ENCODE results near the gene CCDC124.

DNA sequence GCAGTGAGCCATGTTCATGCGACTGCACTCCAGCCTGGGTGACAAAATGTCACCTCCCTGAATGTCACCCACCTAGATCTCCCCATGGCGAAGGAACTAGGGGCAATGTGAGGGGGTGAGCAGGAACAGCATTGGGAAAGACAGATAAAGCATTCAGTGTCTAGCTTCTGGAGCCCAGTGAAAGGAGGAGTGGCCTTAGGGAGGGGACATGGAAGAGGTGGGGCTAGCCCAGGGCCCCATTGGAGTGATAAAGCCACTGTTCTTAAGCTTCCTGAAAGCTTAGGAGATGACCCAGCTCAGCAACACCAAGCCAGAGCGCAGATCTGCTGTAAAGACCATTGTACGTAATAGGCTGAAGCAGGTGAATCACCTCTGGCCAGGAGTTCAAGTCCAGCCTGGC lies 21.1 kb downstream of the CCDC124 start:
- TF ChIP-seq, protein P1, sequence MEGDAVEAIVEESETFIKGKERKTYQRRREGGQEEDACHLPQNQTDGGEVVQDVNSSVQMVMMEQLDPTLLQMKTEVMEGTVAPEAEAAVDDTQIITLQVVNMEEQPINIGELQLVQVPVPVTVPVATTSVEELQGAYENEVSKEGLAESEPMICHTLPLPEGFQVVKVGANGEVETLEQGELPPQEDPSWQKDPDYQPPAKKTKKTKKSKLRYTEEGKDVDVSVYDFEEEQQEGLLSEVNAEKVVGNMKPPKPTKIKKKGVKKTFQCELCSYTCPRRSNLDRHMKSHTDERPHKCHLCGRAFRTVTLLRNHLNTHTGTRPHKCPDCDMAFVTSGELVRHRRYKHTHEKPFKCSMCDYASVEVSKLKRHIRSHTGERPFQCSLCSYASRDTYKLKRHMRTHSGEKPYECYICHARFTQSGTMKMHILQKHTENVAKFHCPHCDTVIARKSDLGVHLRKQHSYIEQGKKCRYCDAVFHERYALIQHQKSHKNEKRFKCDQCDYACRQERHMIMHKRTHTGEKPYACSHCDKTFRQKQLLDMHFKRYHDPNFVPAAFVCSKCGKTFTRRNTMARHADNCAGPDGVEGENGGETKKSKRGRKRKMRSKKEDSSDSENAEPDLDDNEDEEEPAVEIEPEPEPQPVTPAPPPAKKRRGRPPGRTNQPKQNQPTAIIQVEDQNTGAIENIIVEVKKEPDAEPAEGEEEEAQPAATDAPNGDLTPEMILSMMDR (conservative IDR thresholded peaks at IDR 0.05; ENCODE audit: low read depth, low read length) = no peak
- TF ChIP-seq POLR2A (IDR thresholded peaks at IDR 0.05; ENCODE audit: low read depth, low read length) (no peak), RFX5 (IDR thresholded peaks at IDR 0.05; ENCODE audit: low read depth, low read length) (no peak), MXI1 (IDR thresholded peaks at IDR 0.05; ENCODE audit: borderline replicate concordance, low read depth, low read length) (no peak), RAD21 (IDR thresholded peaks at IDR 0.05; ENCODE audit: low read length) (no peak), CEBPB (IDR thresholded peaks at IDR 0.05; ENCODE audit: low read depth, low read length) (no peak), MAZ (IDR thresholded peaks at IDR 0.05; ENCODE audit: borderline replicate concordance, low read depth, low read length) (no peak), CHD1 (IDR thresholded peaks at IDR 0.05; ENCODE audit: low read depth, low read length) (no peak), SMC3 (IDR thresholded peaks at IDR 0.05; ENCODE audit: low read depth, low read length) (no peak)
- TF ChIP-seq, protein P2, sequence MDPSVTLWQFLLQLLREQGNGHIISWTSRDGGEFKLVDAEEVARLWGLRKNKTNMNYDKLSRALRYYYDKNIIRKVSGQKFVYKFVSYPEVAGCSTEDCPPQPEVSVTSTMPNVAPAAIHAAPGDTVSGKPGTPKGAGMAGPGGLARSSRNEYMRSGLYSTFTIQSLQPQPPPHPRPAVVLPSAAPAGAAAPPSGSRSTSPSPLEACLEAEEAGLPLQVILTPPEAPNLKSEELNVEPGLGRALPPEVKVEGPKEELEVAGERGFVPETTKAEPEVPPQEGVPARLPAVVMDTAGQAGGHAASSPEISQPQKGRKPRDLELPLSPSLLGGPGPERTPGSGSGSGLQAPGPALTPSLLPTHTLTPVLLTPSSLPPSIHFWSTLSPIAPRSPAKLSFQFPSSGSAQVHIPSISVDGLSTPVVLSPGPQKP (IDR thresholded peaks at IDR 0.05; ENCODE audit: borderline replicate concordance, low read depth, low read length) = no peak
- TF ChIP-seq, protein P3, sequence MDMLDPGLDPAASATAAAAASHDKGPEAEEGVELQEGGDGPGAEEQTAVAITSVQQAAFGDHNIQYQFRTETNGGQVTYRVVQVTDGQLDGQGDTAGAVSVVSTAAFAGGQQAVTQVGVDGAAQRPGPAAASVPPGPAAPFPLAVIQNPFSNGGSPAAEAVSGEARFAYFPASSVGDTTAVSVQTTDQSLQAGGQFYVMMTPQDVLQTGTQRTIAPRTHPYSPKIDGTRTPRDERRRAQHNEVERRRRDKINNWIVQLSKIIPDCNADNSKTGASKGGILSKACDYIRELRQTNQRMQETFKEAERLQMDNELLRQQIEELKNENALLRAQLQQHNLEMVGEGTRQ (IDR thresholded peaks at IDR 0.05; ENCODE audit: low read depth, low read length) = no peak

Measured in IMR-90 (cell line).